NCI-H2196 treated with DMSO at 0.1 percent for 48 hours (cell line): ENCODE measurements around the gene PSEN1.

Experiments
- DNase-seq: peaks from one replicate; lab custom pipeline; 2025; ENCODE audit not compliant: unreplicated experiment; lab: John Stamatoyannopoulos, UW

The PSEN1 gene

GRCh38 chr14:73136387-73137225, at the start of gene PSEN1:
Gene PSEN1, plus strand, starts transcription at chr14:73136507. Its CDS starts 11,513 bp downstream, at chr14:73148020.
- DNase-seq = peak; percentile 86

GRCh38 chr14:73091044-73091443, 45.3 kb upstream of the PSEN1 start:
- no peak for DNase-seq

- DNase-seq = no peak
Measured at GRCh38 chr14:73097421-73097820, 38.9 kb upstream of the PSEN1 start.

- DNase-seq = no peak
Measured at GRCh38 chr14:73100334-73100733, 36.0 kb upstream of the PSEN1 start.

- DNase-seq = no peak
Measured at GRCh38 chr14:73102806-73103497, 33.4 kb upstream of the PSEN1 start.

- DNase-seq = no peak
Measured at GRCh38 chr14:73105050-73105449, 31.3 kb upstream of the PSEN1 start.

- no peak for DNase-seq
Measured at GRCh38 chr14:73105727-73106126, 30.6 kb upstream of the PSEN1 start.

- no peak for DNase-seq
Measured at GRCh38 chr14:73116079-73116665, 20.1 kb upstream of the PSEN1 start.

- no peak for DNase-seq
Measured at GRCh38 chr14:73124180-73124894, 12.0 kb upstream of the PSEN1 start.

- DNase-seq = no peak
Measured at GRCh38 chr14:73125169-73125588, 11.1 kb upstream of the PSEN1 start.

GRCh38 chr14:73125746-73126145, 10.6 kb upstream of the PSEN1 start:
- no peak for DNase-seq

- DNase-seq = no peak
Measured at GRCh38 chr14:73133795-73134194, 2.5 kb upstream of the PSEN1 start.

GRCh38 chr14:73136085-73136386, 271 bp upstream of the PSEN1 start:
- no peak for DNase-seq

- DNase-seq = no peak
Measured at GRCh38 chr14:73140811-73141323, 4.6 kb downstream of the PSEN1 start.

- no peak for DNase-seq
Measured at GRCh38 chr14:73142216-73142615, 5.9 kb downstream of the PSEN1 start.

GRCh38 chr14:73143003-73143402, 6.7 kb downstream of the PSEN1 start:
- no peak for DNase-seq

- no peak for DNase-seq
Measured at GRCh38 chr14:73143617-73144016, 7.3 kb downstream of the PSEN1 start.

GRCh38 chr14:73145371-73145770, 9.1 kb downstream of the PSEN1 start:
- no peak for DNase-seq

- no peak for DNase-seq
Measured at GRCh38 chr14:73146111-73146510, 9.8 kb downstream of the PSEN1 start.

GRCh38 chr14:73149753-73150152, 13.4 kb downstream of the PSEN1 start:
- no peak for DNase-seq

GRCh38 chr14:73153272-73153671, 17.0 kb downstream of the PSEN1 start:
- DNase-seq = no peak
